Osteoblast (primary cell): Measurements from ENCODE around the gene PRPF4. TPM values are rescaled to one million over a fixed set of nuclear protein-coding genes. Genes with fewer than 3 reads are reported as not detected.
"Not testable (repeated sequence)": the region's sequence is repeated elsewhere in the genome, so short reads cannot be mapped to it uniquely, and the experiment has no call there.

Experiments
- DNase-seq: peaks from one replicate; pipeline ENCODE4 v3.0.0; 2011; ENCODE audit warnings: low spot score, mixed read lengths; ENCODE audit not compliant: insufficient read length; ENCODE audit errors: missing footprints
- H2AFZ ChIP-seq: 2 replicates; pipeline ENCODE4 v1.6.0; 2011; ENCODE audit warnings: mild to moderate bottlenecking, low read length
- H3K27ac ChIP-seq: 2 replicates; pipeline ENCODE4 v1.5.1; 2011; ENCODE audit warnings: mild to moderate bottlenecking, low read depth, low read length, moderate library complexity
- H3K27me3 ChIP-seq: 2 replicates; pipeline ENCODE4 v1.6.0; 2012; ENCODE audit warnings: mild to moderate bottlenecking, control low read depth, inconsistent platforms, low read length, moderate library complexity; ENCODE audit not compliant: insufficient read depth
- H3K36me3 ChIP-seq: 2 replicates; pipeline ENCODE4 v1.5.1; 2011; ENCODE audit warnings: mild to moderate bottlenecking, low read length, control low read depth, moderate library complexity; ENCODE audit not compliant: insufficient read depth
- H3K4me1 ChIP-seq: 2 replicates; pipeline ENCODE4 v1.5.1; 2011; ENCODE audit warnings: mild to moderate bottlenecking, low read length, control low read depth, moderate library complexity; ENCODE audit not compliant: insufficient read depth
- H3K4me2 ChIP-seq: 2 replicates; pipeline ENCODE4 v1.6.0; 2011; ENCODE audit warnings: mild to moderate bottlenecking, low read length; ENCODE audit not compliant: insufficient read depth
- H3K4me3 ChIP-seq: fragments of 200-600 bp; sonication (generic); 3 replicates; pipeline ENCODE4 v1.5.1; 2012; ENCODE audit warnings: mild to moderate bottlenecking, low read length, inconsistent platforms; ENCODE audit not compliant: insufficient read depth
- H3K79me2 ChIP-seq: 2 replicates; pipeline ENCODE4 v1.6.0; 2012; ENCODE audit warnings: mild to moderate bottlenecking, low read length, control low read depth, inconsistent platforms; ENCODE audit not compliant: insufficient read depth
- H3K9me3 ChIP-seq: 2 replicates; pipeline ENCODE4 v1.5.1; 2011; ENCODE audit warnings: low read depth, low read length, control low read depth
- H4K20me1 ChIP-seq: 2 replicates; pipeline ENCODE4 v1.6.0; 2012; ENCODE audit warnings: mild to moderate bottlenecking, low read length, control low read depth; ENCODE audit not compliant: insufficient read depth
- CTCF ChIP-seq: IDR thresholded peaks from 2 replicates; pipeline ENCODE4 v1.5.1; 2011; ENCODE audit warnings: mild to moderate bottlenecking, low read depth, low read length, moderate library complexity; ENCODE audit errors: extremely low read depth
- total RNA-seq: library from RNA; depleted of rRNA; stranded (reverse); fragments of >200 nt; gene quantifications from 2 replicates; pipeline ENCODE4 v1.2.3, GENCODE V29; 2012

Gene PRPF4
- total RNA-seq, 1 donor: 18.1 TPM

GRCh38 chr9:113281356-113281755 is 5.9 kb downstream of the PRPF4 start:
- H2AFZ ChIP-seq: no peak overlapping the region
- H3K9me3 ChIP-seq: no peaks in the 10 kb centered on the region
- no peak overlapping the region for H3K4me3 ChIP-seq
- H3K4me2 ChIP-seq: no peak overlapping the region
- H4K20me1 ChIP-seq: peaks cover 3% of the 10 kb centered on the region
- peaks cover 3% of the 10 kb centered on the region for H3K4me1 ChIP-seq
- DNase-seq: no peak
- H3K27me3 ChIP-seq: no peaks in the 10 kb centered on the region
- no peak for TF ChIP-seq CTCF
- peaks cover 21% of the 10 kb centered on the region for H3K79me2 ChIP-seq
- peaks cover 85% of the 10 kb centered on the region for H3K36me3 ChIP-seq
- no peak overlapping the region for H3K27ac ChIP-seq

- H3K4me2 ChIP-seq: no peak overlapping the region
- H3K27ac ChIP-seq: no peak overlapping the region
- no peak for TF ChIP-seq CTCF
- no peak overlapping the region for H2AFZ ChIP-seq
- no peaks in the 10 kb centered on the region for H3K9me3 ChIP-seq
- H3K79me2 ChIP-seq: no peaks in the 10 kb centered on the region
- H4K20me1 ChIP-seq: no peaks in the 10 kb centered on the region
- H3K27me3 ChIP-seq: no peaks in the 10 kb centered on the region
- H3K36me3 ChIP-seq: peaks cover 83% of the 10 kb centered on the region
- no peak for DNase-seq
- H3K4me3 ChIP-seq: no peak overlapping the region
- no peaks in the 10 kb centered on the region for H3K4me1 ChIP-seq
These were observed 13.6 kb downstream of the PRPF4 start for GRCh38 chr9:113289091-113289490.

GRCh38 chr9:113290052-113290607 is 14.7 kb downstream of the PRPF4 start:
- no peak for TF ChIP-seq CTCF
- Histone ChIP-seq H3K27me3 (no peaks in the 10 kb centered on the region), H3K4me2 (no peak overlapping the region), H2AFZ (no peak overlapping the region), H3K79me2 (no peaks in the 10 kb centered on the region), H3K36me3 (peaks cover 72% of the 10 kb centered on the region), H3K4me3 (no peak overlapping the region), H3K4me1 (no peaks in the 10 kb centered on the region), H3K27ac (no peak overlapping the region), H4K20me1 (no peaks in the 10 kb centered on the region), H3K9me3 (no peaks in the 10 kb centered on the region)
- DNase-seq: no peak

GRCh38 chr9:113293285-113293878 is 17.9 kb downstream of the PRPF4 start:
- Histone ChIP-seq H3K4me2 (no peak overlapping the region), H3K36me3 (peaks cover 45% of the 10 kb centered on the region), H3K27me3 (no peaks in the 10 kb centered on the region), H3K27ac (no peak overlapping the region), H3K79me2 (no peaks in the 10 kb centered on the region), H3K4me1 (no peaks in the 10 kb centered on the region), H2AFZ (no peak overlapping the region), H4K20me1 (no peaks in the 10 kb centered on the region), H3K9me3 (no peaks in the 10 kb centered on the region), H3K4me3 (no peak overlapping the region)
- TF ChIP-seq CTCF: no peak
- no peak for DNase-seq

GRCh38 chr9:113296247-113296646 is 20.8 kb downstream of the PRPF4 start:
- H3K27ac ChIP-seq, DNase-seq, H3K4me2 ChIP-seq, H2AFZ ChIP-seq, H3K4me3 ChIP-seq, H4K20me1 ChIP-seq, H3K79me2 ChIP-seq, H3K4me1 ChIP-seq, H3K9me3 ChIP-seq: not testable (repeated sequence)
- Histone ChIP-seq H3K27me3 (peaks cover 10% of the 10 kb centered on the region), H3K36me3 (peaks cover 21% of the 10 kb centered on the region)
